K562 (cell line): ENCODE results near the gene CDT1. TPM values are rescaled to one million over a fixed set of nuclear protein-coding genes. Genes with fewer than 3 reads are reported as not detected.

Experiments used
- ARID1B ChIP-seq: fragments of 450-650 bp; IDR thresholded peaks from 2 replicates; pipeline ENCODE4 v1.6.1; 2016; ENCODE audit warnings: antibody characterized with exemption, mild to moderate bottlenecking, inconsistent platforms
- CREB1 ChIP-seq, 2 experiments: sonication (generic) in 1 of 2; formaldehyde crosslinking in 1 of 2; IDR thresholded peaks; 2 replicates each; pipeline versions ENCODE4 v1.6.1 to v1.8.0; 2012 to 2022; ENCODE audit warnings: inconsistent platforms in 1 of 2, mild to moderate bottlenecking in 1 of 2, missing genetic modification reagents in 1 of 2, moderate library complexity in 1 of 2
- DNMT1 ChIP-seq: fragments of 450-650 bp; IDR thresholded peaks from 2 replicates; pipeline ENCODE4 v1.6.1; 2016; ENCODE audit warnings: antibody characterized with exemption, mild to moderate bottlenecking
- DPF2 ChIP-seq: fragments of 450-650 bp; IDR thresholded peaks from 2 replicates; pipeline ENCODE4 v1.6.1; 2016
- EHMT2 ChIP-seq: fragments of 450-650 bp; IDR thresholded peaks from 2 replicates; pipeline ENCODE4 v1.6.1; 2018; ENCODE audit warnings: antibody characterized with exemption
- FOXA3 ChIP-seq, 2 experiments: fragments of 450-650 bp in 1 of 2; sonication (generic) in 1 of 2; formaldehyde crosslinking; IDR thresholded peaks in 1 of 2; conservative IDR thresholded peaks in 1 of 2; 2 replicates each; pipeline versions ENCODE4 v1.4.0 to v1.8.0; 2020 to 2022; ENCODE audit warnings: mild to moderate bottlenecking in 2 of 2, missing genetic modification reagents in 1 of 2
- GATAD2A ChIP-seq: fragments of 450-650 bp; IDR thresholded peaks from 2 replicates; pipeline ENCODE4 v1.6.1; 2017
- HLTF ChIP-seq: fragments of 450-650 bp; IDR thresholded peaks from 2 replicates; pipeline ENCODE4 v1.6.1; 2016
- KDM1A ChIP-seq, 2 experiments: fragments of 450-650 bp; IDR thresholded peaks; 2 replicates each; pipeline ENCODE4 v1.6.1; 2016; ENCODE audit warnings: mild to moderate bottlenecking in 2 of 2
- MCM7 ChIP-seq, 2 experiments: fragments of 450-650 bp; IDR thresholded peaks; 2 replicates each; pipeline ENCODE4 v1.6.1; 2016 to 2018
- MEIS2 ChIP-seq: fragments of 450-650 bp; IDR thresholded peaks from 2 replicates; pipeline ENCODE4 v1.6.1; 2014; ENCODE audit warnings: mild to moderate bottlenecking; ENCODE audit not compliant: partially characterized antibody
- MYNN ChIP-seq, 2 experiments: sonication (generic); formaldehyde crosslinking in 1 of 2; IDR thresholded peaks; 2 replicates each; pipeline versions ENCODE4 v1.5.0 to v1.6.1; 2016 to 2020; ENCODE audit warnings: antibody characterized with exemption in 1 of 2, missing genetic modification reagents in 1 of 2
- SMC3 ChIP-seq: conservative IDR thresholded peaks from 2 replicates; pipeline ENCODE4 v1.6.1; 2011; ENCODE audit warnings: low read depth, low read length, improper control_type of control experiment; ENCODE audit not compliant: insufficient read depth
- TBL1XR1 ChIP-seq, 2 experiments: IDR thresholded peaks; 2 replicates each; pipeline ENCODE4 v1.6.1; 2012; ENCODE audit warnings: improper control_type of control experiment in 2 of 2, low read length in 2 of 2, mild to moderate bottlenecking in 1 of 2
- TCFL5 ChIP-seq: fragments of 250-450 bp; sonication (Bioruptor Pico); conservative IDR thresholded peaks from 2 replicates; pipeline ENCODE4 v1.6.1; 2021; ENCODE audit warnings: mild to moderate bottlenecking, moderate library complexity, matching md5 sums
- TOE1 ChIP-seq, 2 experiments: fragments of 450-650 bp in 1 of 2; sonication (generic) in 1 of 2; formaldehyde crosslinking in 1 of 2; IDR thresholded peaks; 2 replicates each; pipeline versions ENCODE4 v1.7.1 to v1.8.0; 2016 to 2022; ENCODE audit warnings: borderline replicate concordance in 2 of 2, mild to moderate bottlenecking in 2 of 2, antibody characterized with exemption in 1 of 2, inconsistent platforms in 1 of 2, low read depth in 1 of 2, missing genetic modification reagents in 1 of 2, moderate library complexity in 1 of 2
- ZBTB17 ChIP-seq: fragments of 450-650 bp; formaldehyde crosslinking; IDR thresholded peaks from 2 replicates; pipeline ENCODE4 v1.4.0; 2020; ENCODE audit warnings: mild to moderate bottlenecking
- ZNF197 ChIP-seq: fragments of 200-800 bp; sonication (Bioruptor generic); IDR thresholded peaks from 2 replicates; pipeline ENCODE4 v1.6.1; 2016; ENCODE audit warnings: low read depth, missing genetic modification characterization, missing compliant biosample characterization
- ZNF280B ChIP-seq: fragments of 250-450 bp; sonication (Bioruptor Pico); IDR thresholded peaks from 2 replicates; pipeline ENCODE4 v1.5.1; 2021; ENCODE audit warnings: mild to moderate bottlenecking
- ZNF407 ChIP-seq: fragments of 450-650 bp; IDR thresholded peaks from 2 replicates; pipeline ENCODE4 v1.6.1; 2016; ENCODE audit warnings: low read depth
- ZNF79 ChIP-seq: fragments of 250-450 bp; sonication (Bioruptor Pico); IDR thresholded peaks from 2 replicates; pipeline ENCODE4 v1.4.0; 2020; ENCODE audit warnings: low read depth, mild to moderate bottlenecking, moderate library complexity
- polyA plus RNA-seq, 8 experiments: library from polyadenylated mRNA; depleted of rRNA in 4 of 8; stranded (reverse) in 5 of 8; unstranded in 3 of 8; fragments of >200 nt; fragmentation: Nextera tagmentation in 2 of 8; fragmentation: Illumina TruSeq in 1 of 8; extraction: Ambion mirVana in 2 of 8; extraction: Trizol in 1 of 8; gene quantifications; 2 replicates each; pipeline versions ENCODE4 v1.2.1 to v1.2.3, GENCODE V29; 2011 to 2014; ENCODE audit warnings: inconsistent platforms in 1 of 8, missing spikeins in 1 of 8
- total RNA-seq, 7 experiments: library from RNA; depleted of rRNA in 6 of 7; stranded (reverse); fragments of >200 nt in 6 of 7; fragmentation: Illumina TruSeq in 2 of 7; extraction: Trizol in 2 of 7; gene quantifications; 2 replicates each; pipeline versions ENCODE4 v1.2.1 to v1.2.3, GENCODE V29; 2011 to 2021; ENCODE audit warnings: low replicate concordance in 1 of 7

Gene CDT1
- total and polyA plus RNA-seq, 9 of the 15 experiments (the other 6 are each of a cell fraction or from before 2014, with no cell fraction given) = 0.92 to 178 (median 14.2) TPM

- TF ChIP-seq ZNF280B (no peak), TBL1XR1 (IDR thresholded peaks at IDR 0.05; ENCODE audit: low read length in 2 of 2) (no peak), ZNF79 (no peak), MEIS2 (no peak), HLTF (0 out of 2 replicates have a peak, but pooled peaks have one; percentile 40), DPF2 (no peak), ZBTB17 (CRISPR knock-in tag) (no peak), ZNF407 (no peak), ARID1B (0 out of 2 replicates have a peak, but pooled peaks have one; percentile 8), DNMT1 (no peak), SMC3 (no peak), MCM7 (IDR thresholded peaks at IDR 0.05) (peak in 1 of 2 experiments; percentile 93; a peak in 2 of 4 replicates), MYNN (IDR thresholded peaks at IDR 0.05) (no peak), MYNN (CRISPR knock-in tag; IDR thresholded peaks at IDR 0.05) (no peak), CREB1 (IDR thresholded peaks at IDR 0.05) (no peak), CREB1 (CRISPR knock-in tag; IDR thresholded peaks at IDR 0.05) (no peak), EHMT2 (peak; percentile 87), FOXA3 (CRISPR knock-in tag; conservative IDR thresholded peaks at IDR 0.05 in 1 of 2, IDR thresholded peaks at IDR 0.05 in 1 of 2) (no peak), TCFL5 (CRISPR knock-in tag) (no peak), ZNF197 (CRISPR knock-in tag) (no peak), KDM1A (IDR thresholded peaks at IDR 0.05) (peak; percentile 68 to 70), TOE1 (IDR thresholded peaks at IDR 0.05; ENCODE audit: borderline replicate concordance) (no peak), TOE1 (CRISPR knock-in tag; IDR thresholded peaks at IDR 0.05; ENCODE audit: borderline replicate concordance, low read depth) (no peak), GATAD2A (0 out of 2 replicates have a peak, but pooled peaks have one; percentile 35)
Measured at GRCh38 chr16:88798073-88798472, 5.5 kb upstream of the CDT1 start (continued).
